ENCODE results near the gene FBXW11. TPM values are rescaled to one million over a fixed set of nuclear protein-coding genes. Genes with fewer than 3 reads are reported as not detected.

The FBXW11 gene
- total RNA-seq, 1 donor from 2014 or later: 52.7 TPM

GRCh38 chr5:172043865-172044264, 37.4 kb upstream of the FBXW11 start:
- ChIA-PET POLR2A (no interaction called here), CTCF (interaction anchor here (2.8 to 5.3 kb wide), 2 partner anchors 132 to 133 kb away, joined by 15 to 116 read pairs; no protein-coding TSS in a partner anchor)
- Mint-ChIP-seq H3K4me3 (no peak overlapping the region), H3K27ac (no peak overlapping the region), H3K4me1 (peaks cover 12% of the 10 kb centered on the region), H3K27me3 (no peaks in the 10 kb centered on the region), H3K36me3 (ENCODE audit: low read depth) (peaks cover 55% of the 10 kb centered on the region), H3K9me3 (no peaks in the 10 kb centered on the region)
- DNase-seq: no peak
- intact Hi-C loops (cut with micrococcal nuclease): no loop called here
- ATAC-seq (ENCODE audit: low read depth): no peak
- TF ChIP-seq CTCF (IDR thresholded peaks at IDR 0.05): no peak

GRCh38 chr5:172042183-172042582, 35.7 kb upstream of the FBXW11 start:
- peaks cover 3% of the 10 kb centered on the region for H3K9me3 Mint-ChIP-seq
- no peak overlapping the region for H3K4me3 Mint-ChIP-seq
- intact Hi-C loops (cut with micrococcal nuclease): no loop called here
- no peak overlapping the region for H3K27ac Mint-ChIP-seq
- ChIA-PET POLR2A (interaction anchor here (0.6 to 1.0 kb wide), 2 partner anchors 33 to 130 kb away, joined by 3 read pairs; no protein-coding TSS in a partner anchor), CTCF (interaction anchor here (0.6 to 5.3 kb wide), 5 partner anchors 36 to 140 kb away, joined by 3 to 116 read pairs (median 3); partner anchors contain the start of gene FBXW11)
- peaks cover 46% of the 10 kb centered on the region for H3K36me3 Mint-ChIP-seq (ENCODE audit: low read depth)
- H3K4me1 Mint-ChIP-seq: peaks cover 9% of the 10 kb centered on the region
- no peaks in the 10 kb centered on the region for H3K27me3 Mint-ChIP-seq
- TF ChIP-seq CTCF (IDR thresholded peaks at IDR 0.05): no peak
- ATAC-seq (ENCODE audit: low read depth) (no peak), DNase-seq (no peak)

- no peak overlapping the region for H3K27ac Mint-ChIP-seq
- peaks cover 3% of the 10 kb centered on the region for H3K9me3 Mint-ChIP-seq
Observed at GRCh38 chr5:172038167-172038566, 31.7 kb upstream of the FBXW11 start.

GRCh38 chr5:172035049-172035448, 28.6 kb upstream of the FBXW11 start:
- H3K4me3 Mint-ChIP-seq: no peak overlapping the region
- H3K27me3 Mint-ChIP-seq: no peaks in the 10 kb centered on the region
- intact Hi-C loops (cut with micrococcal nuclease): loop anchor here (10.0 kb wide), 1 partner anchor 830 kb away; no protein-coding TSS in a partner anchor
- H3K36me3 Mint-ChIP-seq (ENCODE audit: low read depth): peaks cover 14% of the 10 kb centered on the region
- H3K4me1 Mint-ChIP-seq: peaks cover 16% of the 10 kb centered on the region
- ChIA-PET POLR2A (no interaction called here), CTCF (interaction anchor here (1.1 to 3.3 kb wide), 2 partner anchors 123 kb away, joined by 4 to 24 read pairs; no protein-coding TSS in a partner anchor)
- TF ChIP-seq CTCF (IDR thresholded peaks at IDR 0.05): no peak
- peak overlapping the region; percentile 18 for H3K27ac Mint-ChIP-seq
- DNase-seq (no peak), ATAC-seq (ENCODE audit: low read depth) (peak; percentile 62)
- peaks cover 11% of the 10 kb centered on the region for H3K9me3 Mint-ChIP-seq

More at GRCh38 chr5:172038167-172038566, 31.7 kb upstream of the FBXW11 start:
- Mint-ChIP-seq H3K4me3 (no peak overlapping the region), H3K4me1 (peaks cover 19% of the 10 kb centered on the region), H3K27me3 (no peaks in the 10 kb centered on the region), H3K36me3 (ENCODE audit: low read depth) (peaks cover 14% of the 10 kb centered on the region)
- no peak for ATAC-seq (ENCODE audit: low read depth)
- no peak for TF ChIP-seq CTCF (IDR thresholded peaks at IDR 0.05)
- DNase-seq: no peak
- intact Hi-C loops (cut with micrococcal nuclease): loop anchor here (10.0 kb wide), 1 partner anchor 833 kb away; no protein-coding TSS in a partner anchor
- ChIA-PET POLR2A (no interaction called here), CTCF (interaction anchor here (3.3 kb wide), 1 partner anchor 126 kb away, joined by 24 read pairs; no protein-coding TSS in a partner anchor)

- peaks cover 8% of the 10 kb centered on the region for H3K36me3 Mint-ChIP-seq (ENCODE audit: low read depth)
- ChIA-PET CTCF (no interaction called here), POLR2A (no interaction called here)
- DNase-seq (no peak), ATAC-seq (ENCODE audit: low read depth) (no peak)
- peaks cover 8% of the 10 kb centered on the region for H3K9me3 Mint-ChIP-seq
- H3K4me1 Mint-ChIP-seq: peaks cover 16% of the 10 kb centered on the region
- H3K27me3 Mint-ChIP-seq: no peaks in the 10 kb centered on the region
- intact Hi-C loops (cut with micrococcal nuclease): loop anchor here (10.0 kb wide), 1 partner anchor 827 kb away; no protein-coding TSS in a partner anchor
- no peak overlapping the region for H3K4me3 Mint-ChIP-seq
- TF ChIP-seq CTCF (IDR thresholded peaks at IDR 0.05): no peak
- no peak overlapping the region for H3K27ac Mint-ChIP-seq
Observed at GRCh38 chr5:172031894-172032461, 25.5 kb upstream of the FBXW11 start.
